HUES64 (cell line): ENCODE results near the gene RABGAP1L.

Experiments used
- H3K27ac ChIP-seq: 2 replicates; pipeline ENCODE4 v1.7.0; 2013; ENCODE audit warnings: low read depth, low read length, inconsistent platforms
- H3K27me3 ChIP-seq: 2 replicates; pipeline ENCODE4 v1.6.1; 2013; ENCODE audit warnings: mild to moderate bottlenecking, low read length; ENCODE audit not compliant: insufficient read depth
- H3K36me3 ChIP-seq: 2 replicates; pipeline ENCODE4 v1.6.1; 2013; ENCODE audit warnings: mild to moderate bottlenecking, low read length; ENCODE audit not compliant: insufficient read depth
- H3K4me1 ChIP-seq: 2 replicates; pipeline ENCODE4 v1.6.1; 2013; ENCODE audit warnings: mild to moderate bottlenecking, low read length, moderate library complexity; ENCODE audit not compliant: insufficient read depth
- H3K4me3 ChIP-seq: 2 replicates; pipeline ENCODE4 v1.5.1; 2013; ENCODE audit warnings: mild to moderate bottlenecking, low read length, moderate library complexity
- H3K9ac ChIP-seq: 2 replicates; pipeline ENCODE4 v1.6.1; 2013; ENCODE audit warnings: mild to moderate bottlenecking, low read depth, low read length
- H3K9me3 ChIP-seq: 2 replicates; pipeline ENCODE4 v1.6.1; 2013; ENCODE audit warnings: low read depth, low read length; ENCODE audit not compliant: insufficient read depth
- WGBS: fragments of 150-250, 120-280 bp; methylation state at CpG from one replicate; pipeline ENCODE4 v1.1.7; 2013; ENCODE audit warnings: missing lambda C conversion rate; 5-methylcytosine and 5-hydroxymethylcytosine counted together

The RABGAP1L gene

GRCh38 chr1:174417921-174418320 lies 258.6 kb downstream of the RABGAP1L start:
- no peaks in the 10 kb centered on the region for H3K9me3 ChIP-seq

GRCh38 chr1:174425121-174425520 lies 265.8 kb downstream of the RABGAP1L start:
- Histone ChIP-seq H3K4me1 (no peaks in the 10 kb centered on the region), H3K9ac (no peak overlapping the region), H3K27me3 (no peaks in the 10 kb centered on the region), H3K9me3 (no peaks in the 10 kb centered on the region), H3K27ac (no peak overlapping the region), H3K36me3 (no peaks in the 10 kb centered on the region), H3K4me3 (no peak overlapping the region)

More at GRCh38 chr1:174417921-174418320, 258.6 kb downstream of the RABGAP1L start:
- Histone ChIP-seq H3K4me3 (no peak overlapping the region), H3K4me1 (no peaks in the 10 kb centered on the region), H3K9ac (no peak overlapping the region), H3K27ac (no peak overlapping the region), H3K27me3 (no peaks in the 10 kb centered on the region), H3K36me3 (no peaks in the 10 kb centered on the region)
- 87% methylated on average over 1 of the region's 2 CpGs for WGBS

GRCh38 chr1:174426153-174426552 lies 266.8 kb downstream of the RABGAP1L start:
- H3K4me3 ChIP-seq = no peak overlapping the region
- H3K9ac ChIP-seq = no peak overlapping the region
- H3K27me3 ChIP-seq = no peaks in the 10 kb centered on the region
- H3K36me3 ChIP-seq = no peaks in the 10 kb centered on the region
- no CpG with 5 or more reads among the region's 3 CpGs for WGBS
- H3K4me1 ChIP-seq = no peaks in the 10 kb centered on the region
- H3K9me3 ChIP-seq = no peaks in the 10 kb centered on the region
- no peak overlapping the region for H3K27ac ChIP-seq

GRCh38 chr1:174428033-174428432 lies 268.7 kb downstream of the RABGAP1L start:
- no peak overlapping the region for H3K4me3 ChIP-seq
- 85% methylated on average over 3 of the region's 3 CpGs for WGBS
- H3K9me3 ChIP-seq = no peaks in the 10 kb centered on the region

DNA sequence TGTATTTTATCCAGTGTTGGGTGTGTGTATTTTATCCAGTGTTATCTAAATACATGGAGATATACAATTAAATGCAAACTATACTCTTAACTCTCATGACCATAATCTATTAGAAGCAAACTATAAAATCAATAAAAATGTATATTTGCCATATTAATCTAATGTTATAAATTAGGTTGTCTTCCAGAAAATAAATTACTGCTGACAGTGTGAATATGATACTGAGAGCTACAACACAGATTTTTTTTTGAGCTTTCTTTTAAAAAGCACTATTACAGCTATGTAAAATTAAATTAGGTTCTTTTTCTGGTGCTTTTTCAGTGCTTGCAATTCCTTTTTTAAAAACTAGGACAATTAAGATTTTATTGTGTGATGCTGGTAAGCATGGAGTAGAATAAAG lies 269.4 kb downstream of the RABGAP1L start:
- Histone ChIP-seq H3K4me3 (no peak overlapping the region), H3K9ac (no peak overlapping the region), H3K27me3 (no peaks in the 10 kb centered on the region)

More at GRCh38 chr1:174428033-174428432, 268.7 kb downstream of the RABGAP1L start:
- no peaks in the 10 kb centered on the region for H3K36me3 ChIP-seq
- H3K4me1 ChIP-seq = no peaks in the 10 kb centered on the region
- no peak overlapping the region for H3K27ac ChIP-seq
- H3K27me3 ChIP-seq = no peaks in the 10 kb centered on the region
- H3K9ac ChIP-seq = no peak overlapping the region; the same call in 1 of the 2 replicates

GRCh38 chr1:174433451-174433850 lies 274.1 kb downstream of the RABGAP1L start:
- Histone ChIP-seq H3K36me3 (no peaks in the 10 kb centered on the region), H3K4me1 (no peaks in the 10 kb centered on the region), H3K9me3 (no peaks in the 10 kb centered on the region), H3K27ac (no peak overlapping the region), H3K4me3 (no peak overlapping the region), H3K9ac (no peak overlapping the region), H3K27me3 (no peaks in the 10 kb centered on the region)
- WGBS = 97% methylated on average over 1 of the region's 1 CpG

More for the DNA sequence above, 269.4 kb downstream of the RABGAP1L start:
- Histone ChIP-seq H3K9me3 (no peaks in the 10 kb centered on the region), H3K27ac (no peak overlapping the region), H3K36me3 (no peaks in the 10 kb centered on the region), H3K4me1 (no peaks in the 10 kb centered on the region)

DNA sequence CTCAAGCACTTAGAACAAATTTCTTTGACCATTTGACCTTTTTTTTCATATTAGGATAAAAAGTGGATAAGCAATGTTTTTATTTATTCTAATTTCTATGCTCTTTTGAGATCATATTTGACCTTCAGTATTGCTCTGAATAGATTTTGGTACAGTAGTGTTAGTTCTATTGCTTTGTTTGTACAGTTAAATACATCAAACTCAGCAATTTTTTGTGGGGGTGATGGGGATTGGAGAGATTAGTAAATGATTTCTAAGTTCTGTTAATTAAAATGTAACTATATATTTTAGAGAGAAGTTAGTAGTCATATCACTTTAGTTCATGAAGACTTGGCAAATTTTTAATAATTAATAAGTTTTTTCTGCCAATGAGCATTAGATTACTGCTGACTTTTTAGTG lies 286.0 kb downstream of the RABGAP1L start:
- Histone ChIP-seq H3K36me3 (no peaks in the 10 kb centered on the region), H3K9me3 (no peaks in the 10 kb centered on the region), H3K9ac (no peak overlapping the region), H3K27ac (no peak overlapping the region), H3K4me3 (no peak overlapping the region), H3K4me1 (peaks cover 9% of the 10 kb centered on the region), H3K27me3 (no peaks in the 10 kb centered on the region)

GRCh38 chr1:174445817-174446216 lies 286.5 kb downstream of the RABGAP1L start:
- H3K4me1 ChIP-seq = peaks cover 11% of the 10 kb centered on the region
- no peak overlapping the region for H3K4me3 ChIP-seq
- 87% methylated on average over 5 of the region's 6 CpGs for WGBS
- no peaks in the 10 kb centered on the region for H3K36me3 ChIP-seq
- H3K9me3 ChIP-seq = no peaks in the 10 kb centered on the region
- no peaks in the 10 kb centered on the region for H3K27me3 ChIP-seq
- no peak overlapping the region for H3K9ac ChIP-seq
- H3K27ac ChIP-seq = no peak overlapping the region

DNA sequence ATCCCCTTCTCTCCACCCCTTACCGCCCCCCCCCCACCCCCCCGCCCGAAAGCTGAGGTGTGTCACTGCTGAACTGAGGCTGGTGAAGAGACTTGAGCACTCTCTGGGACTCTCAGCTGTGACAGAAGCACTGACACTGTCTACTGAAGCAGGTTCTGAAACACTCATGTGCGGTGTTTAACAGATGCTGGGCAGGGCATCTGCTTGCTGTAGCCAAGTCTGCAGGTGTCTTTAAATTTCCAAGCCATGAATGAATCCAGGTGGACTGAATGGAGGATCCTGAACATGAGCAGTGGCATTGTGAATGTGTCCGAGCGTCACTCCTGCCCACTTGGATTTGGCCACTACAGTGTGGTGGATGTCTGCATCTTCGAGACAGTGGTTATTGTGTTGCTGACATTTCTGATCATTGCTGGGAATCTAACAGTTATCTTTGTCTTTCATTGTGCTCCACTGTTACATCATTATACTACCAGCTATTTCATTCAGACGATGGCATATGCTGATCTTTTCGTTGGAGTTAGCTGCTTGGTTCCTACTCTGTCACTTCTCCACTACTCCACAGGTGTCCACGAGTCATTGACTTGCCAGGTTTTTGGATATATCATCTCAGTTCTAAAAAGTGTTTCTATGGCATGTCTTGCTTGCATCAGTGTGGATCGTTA lies 288.7 kb downstream of the RABGAP1L start, which contains the start of gene GPR52:
TSS of gene GPR52 (plus strand) at position 99 of the 665 bp plus-strand sequence. CDS start at position 247, 148 bp downstream.
- H3K36me3 ChIP-seq = no peaks in the 10 kb centered on the region
- 88% methylated on average over 10 of the region's 11 CpGs for WGBS
- no peaks in the 10 kb centered on the region for H3K27me3 ChIP-seq
- no peak within 1 kb of the TSS for H3K4me3 ChIP-seq
- H3K4me1 ChIP-seq = peaks cover 11% of the 10 kb centered on the region
- H3K27ac ChIP-seq = no peak within 1 kb of the TSS
- H3K9ac ChIP-seq = no peak within 1 kb of the TSS
- no peaks in the 10 kb centered on the region for H3K9me3 ChIP-seq

DNA sequence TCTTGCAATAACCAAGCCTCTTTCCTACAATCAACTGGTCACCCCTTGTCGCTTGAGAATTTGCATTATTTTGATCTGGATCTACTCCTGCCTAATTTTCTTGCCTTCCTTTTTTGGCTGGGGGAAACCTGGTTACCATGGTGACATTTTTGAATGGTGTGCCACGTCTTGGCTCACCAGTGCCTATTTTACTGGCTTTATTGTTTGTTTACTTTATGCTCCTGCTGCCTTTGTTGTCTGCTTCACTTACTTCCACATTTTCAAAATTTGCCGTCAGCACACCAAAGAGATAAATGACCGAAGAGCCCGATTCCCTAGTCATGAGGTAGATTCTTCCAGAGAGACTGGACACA lies 289.2 kb downstream of the RABGAP1L start:
- WGBS = 94% methylated on average over 5 of the region's 5 CpGs
- Histone ChIP-seq H3K36me3 (no peaks in the 10 kb centered on the region), H3K4me3 (no peak overlapping the region), H3K9ac (no peak overlapping the region), H3K27me3 (no peaks in the 10 kb centered on the region), H3K9me3 (no peaks in the 10 kb centered on the region), H3K27ac (no peak overlapping the region), H3K4me1 (peaks cover 11% of the 10 kb centered on the region)

- Histone ChIP-seq H3K9me3 (no peaks in the 10 kb centered on the region), H3K27ac (no peak overlapping the region), H3K9ac (no peak overlapping the region), H3K4me3 (no peak overlapping the region), H3K4me1 (peaks cover 11% of the 10 kb centered on the region), H3K27me3 (no peaks in the 10 kb centered on the region), H3K36me3 (no peaks in the 10 kb centered on the region)
- WGBS = 92% methylated on average over 4 of the region's 5 CpGs
Observed at GRCh38 chr1:174448974-174449373, 289.7 kb downstream of the RABGAP1L start.

GRCh38 chr1:174451408-174451807 lies 292.1 kb downstream of the RABGAP1L start:
- WGBS = 86% methylated on average over 5 of the region's 6 CpGs
- Histone ChIP-seq H3K4me3 (no peak overlapping the region), H3K36me3 (no peaks in the 10 kb centered on the region), H3K27me3 (no peaks in the 10 kb centered on the region), H3K9me3 (no peaks in the 10 kb centered on the region), H3K4me1 (peaks cover 11% of the 10 kb centered on the region), H3K27ac (no peak overlapping the region), H3K9ac (no peak overlapping the region)
